ENCODE measurements around the gene IL7R.

Gene IL7R

DNA sequence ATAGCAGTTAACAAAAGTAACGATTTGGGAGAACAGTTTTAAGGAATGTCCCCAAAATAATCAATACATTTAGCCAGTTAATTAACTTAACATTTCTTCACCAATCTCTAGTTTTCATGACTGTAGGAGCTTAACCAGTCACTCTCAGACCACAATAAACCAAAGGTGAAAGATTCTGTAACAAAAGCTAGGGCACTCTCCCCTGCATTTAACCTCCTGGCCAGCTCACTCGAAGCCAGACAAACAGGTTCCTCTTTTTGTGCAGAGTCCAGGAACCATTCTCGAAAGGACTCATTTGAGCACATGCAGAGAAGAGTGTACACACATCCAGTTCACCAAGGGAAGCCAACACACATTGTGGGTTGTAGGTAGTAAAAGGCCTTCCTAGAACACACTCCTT, 6.5 kb downstream of the IL7R start:
- in situ Hi-C loops (cut with MboI; ENCODE audit: low sequenced_read_pairs, unreplicated experiment): no loop called here
- no peak for DNase-seq (ENCODE audit: low spot score)
- TF ChIP-seq, protein P1, sequence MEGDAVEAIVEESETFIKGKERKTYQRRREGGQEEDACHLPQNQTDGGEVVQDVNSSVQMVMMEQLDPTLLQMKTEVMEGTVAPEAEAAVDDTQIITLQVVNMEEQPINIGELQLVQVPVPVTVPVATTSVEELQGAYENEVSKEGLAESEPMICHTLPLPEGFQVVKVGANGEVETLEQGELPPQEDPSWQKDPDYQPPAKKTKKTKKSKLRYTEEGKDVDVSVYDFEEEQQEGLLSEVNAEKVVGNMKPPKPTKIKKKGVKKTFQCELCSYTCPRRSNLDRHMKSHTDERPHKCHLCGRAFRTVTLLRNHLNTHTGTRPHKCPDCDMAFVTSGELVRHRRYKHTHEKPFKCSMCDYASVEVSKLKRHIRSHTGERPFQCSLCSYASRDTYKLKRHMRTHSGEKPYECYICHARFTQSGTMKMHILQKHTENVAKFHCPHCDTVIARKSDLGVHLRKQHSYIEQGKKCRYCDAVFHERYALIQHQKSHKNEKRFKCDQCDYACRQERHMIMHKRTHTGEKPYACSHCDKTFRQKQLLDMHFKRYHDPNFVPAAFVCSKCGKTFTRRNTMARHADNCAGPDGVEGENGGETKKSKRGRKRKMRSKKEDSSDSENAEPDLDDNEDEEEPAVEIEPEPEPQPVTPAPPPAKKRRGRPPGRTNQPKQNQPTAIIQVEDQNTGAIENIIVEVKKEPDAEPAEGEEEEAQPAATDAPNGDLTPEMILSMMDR (IDR thresholded peaks at IDR 0.05; ENCODE audit: borderline replicate concordance, control extremely low read depth, extremely low read depth, insufficient read depth, missing control alignments): no peak

GRCh38 chr5:35867998-35868397, 11.3 kb downstream of the IL7R start:
- TF ChIP-seq, protein P1 (IDR thresholded peaks at IDR 0.05; ENCODE audit: borderline replicate concordance, control extremely low read depth, extremely low read depth, insufficient read depth, missing control alignments): no peak
- DNase-seq (ENCODE audit: low spot score): no peak
- in situ Hi-C loops (cut with MboI; ENCODE audit: low sequenced_read_pairs, unreplicated experiment): no loop called here

GRCh38 chr5:35869685-35870277, 13.1 kb downstream of the IL7R start:
- no peak for DNase-seq (ENCODE audit: low spot score)
- TF ChIP-seq, protein P1 (IDR thresholded peaks at IDR 0.05; ENCODE audit: borderline replicate concordance, control extremely low read depth, extremely low read depth, insufficient read depth, missing control alignments): no peak
- in situ Hi-C loops (cut with MboI; ENCODE audit: low sequenced_read_pairs, unreplicated experiment): no loop called here

DNA sequence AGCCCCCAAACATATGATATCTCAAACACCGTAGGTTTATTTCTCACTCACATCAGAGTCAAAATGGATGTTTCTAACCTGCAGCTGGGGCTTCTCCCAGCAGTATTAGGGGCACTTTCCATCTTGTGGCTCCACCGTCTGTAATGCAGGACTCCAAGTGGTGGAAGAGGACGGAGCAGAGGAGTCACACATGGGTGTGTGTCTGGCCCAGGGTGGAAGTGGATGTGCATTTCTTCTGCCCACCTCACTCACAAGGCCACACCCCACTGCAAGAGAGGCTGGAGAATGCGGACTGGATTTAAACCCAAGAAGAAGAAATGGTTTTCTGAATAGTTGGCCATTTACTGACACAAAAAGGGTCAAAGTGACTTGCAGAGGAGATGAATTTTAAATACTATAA, 13.9 kb downstream of the IL7R start:
- DNase-seq (ENCODE audit: low spot score): no peak
- in situ Hi-C loops (cut with MboI; ENCODE audit: low sequenced_read_pairs, unreplicated experiment): no loop called here
- TF ChIP-seq, protein P1 (IDR thresholded peaks at IDR 0.05; ENCODE audit: borderline replicate concordance, control extremely low read depth, extremely low read depth, insufficient read depth, missing control alignments): no peak

DNA sequence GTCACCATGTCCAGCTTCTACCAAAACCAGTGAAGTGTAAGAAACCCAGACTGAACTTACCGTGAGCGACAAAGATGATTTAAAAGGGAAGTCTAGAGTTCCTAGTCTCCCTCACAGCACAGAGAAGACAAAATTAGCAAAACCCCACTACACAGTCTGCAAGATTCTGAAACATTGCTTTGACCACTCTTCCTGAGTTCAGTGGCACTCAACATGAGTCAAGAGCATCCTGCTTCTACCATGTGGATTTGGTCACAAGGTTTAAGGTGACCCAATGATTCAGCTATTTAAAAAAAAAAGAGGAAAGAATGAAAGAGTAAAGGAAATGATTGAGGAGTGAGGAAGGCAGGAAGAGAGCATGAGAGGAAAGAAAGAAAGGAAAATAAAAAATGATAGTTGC, 19.8 kb downstream of the IL7R start:
- TF ChIP-seq, protein P1 (IDR thresholded peaks at IDR 0.05; ENCODE audit: borderline replicate concordance, control extremely low read depth, extremely low read depth, insufficient read depth, missing control alignments): no peak
- no peak for DNase-seq (ENCODE audit: low spot score)
- in situ Hi-C loops (cut with MboI; ENCODE audit: low sequenced_read_pairs, unreplicated experiment): no loop called here

DNA sequence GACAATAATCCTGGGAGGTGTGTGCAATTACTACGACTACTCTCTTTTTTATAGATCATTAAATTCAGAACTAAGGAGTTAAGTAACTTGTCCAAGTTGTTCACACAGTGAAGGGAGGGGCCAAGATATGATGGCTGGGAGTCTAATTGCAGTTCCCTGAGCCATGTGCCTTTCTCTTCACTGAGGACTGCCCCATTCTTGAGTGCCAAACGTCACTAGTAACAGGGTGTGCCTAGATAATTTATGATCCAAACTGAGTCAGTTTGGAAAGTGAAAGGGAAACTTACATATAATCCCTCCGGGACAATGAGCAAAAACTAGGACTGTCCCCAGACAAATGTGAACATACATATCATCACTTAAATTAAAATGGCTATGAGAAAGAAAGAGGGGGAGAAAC, 20.2 kb downstream of the IL7R start:
- TF ChIP-seq, protein P1 (IDR thresholded peaks at IDR 0.05; ENCODE audit: borderline replicate concordance, control extremely low read depth, extremely low read depth, insufficient read depth, missing control alignments): no peak
- no peak for DNase-seq (ENCODE audit: low spot score)
- in situ Hi-C loops (cut with MboI; ENCODE audit: low sequenced_read_pairs, unreplicated experiment): no loop called here

Measured in GM13976 (cell line).